H1 (cell line): Measurements from ENCODE around the gene FH. TPM values are rescaled to one million over a fixed set of nuclear protein-coding genes. Genes with fewer than 3 reads are reported as not detected.
A peak's percentile ranks its signal among the peaks of the same experiment; 100 is the strongest.

Experiments used
- CEBPB ChIP-seq: IDR thresholded peaks from 2 replicates; pipeline ENCODE4 v1.6.1; 2012; ENCODE audit warnings: low read depth, low read length
- RAD21 ChIP-seq, 2 experiments: IDR thresholded peaks in 1 of 2; conservative IDR thresholded peaks in 1 of 2; 2 replicates each; pipeline ENCODE4 v1.6.1; 2011; ENCODE audit warnings: low read depth in 2 of 2, low read length in 2 of 2, improper control_type of control experiment in 1 of 2, inconsistent platforms in 1 of 2, mild to moderate bottlenecking in 1 of 2, moderate library complexity in 1 of 2
- polyA plus RNA-seq, 7 experiments: library from polyadenylated mRNA; depleted of rRNA in 3 of 7; stranded (reverse) in 5 of 7; unstranded in 2 of 7; fragments of >200 nt in 5 of 7; fragments of 200-250 nt in 2 of 7; gene quantifications; 1 replicate in 5 of 7; 2 replicates in 1 of 7; 4 replicates in 1 of 7; pipeline versions ENCODE4 v1.2.1 to v1.2.3, GENCODE V29; 2011 to 2013; ENCODE audit warnings: missing spikeins in 2 of 7, mixed read lengths in 2 of 7
- total RNA-seq: library from RNA; stranded (reverse); fragmentation: NEBNext Ultra II Directional; extraction: Animal tissue kit (Norgen Biotek cat#: 25700); gene quantifications from 2 replicates; pipeline ENCODE4 v1.2.1, GENCODE V29; 2021

Gene FH
- total and polyA plus RNA-seq, 2 of the 8 experiments (the other 6 are each of a cell fraction or from before 2014, with no cell fraction given) = 45.0 to 81.9 TPM

GRCh38 chr1:241499910-241500309, 19.6 kb downstream of the FH start (continued):
- TF ChIP-seq RAD21 (IDR thresholded peaks at IDR 0.05 in 1 of 2, conservative IDR thresholded peaks at IDR 0.05 in 1 of 2; ENCODE audit: low read depth in 2 of 2, low read length in 2 of 2) (peak; percentile 73 to 80), CEBPB (no peak)
